HG03103 (cell line): ENCODE results near the gene SETD2.

Experiments used
- ATAC-seq: cut with Tn5 transposase; IDR thresholded peaks from one replicate; pipeline ENCODE4 v1.9.1; 2021; ENCODE audit warnings: low read depth; ENCODE audit not compliant: unreplicated experiment

The SETD2 gene

GRCh38 chr3:46968783-46969428, 195.0 kb downstream of the SETD2 start:
- ATAC-seq = no peak

GRCh38 chr3:46966811-46967210, 197.1 kb downstream of the SETD2 start:
- no peak for ATAC-seq
